SKM-1 (cell line): ENCODE data around the gene IGSF22.
"Not testable (repeated sequence)": the region's sequence is repeated elsewhere in the genome, so short reads cannot be mapped to it uniquely, and the experiment has no call there.

Experiments
- DNase-seq: peaks from one replicate; lab custom pipeline; 2025; ENCODE audit not compliant: unreplicated experiment; lab: John Stamatoyannopoulos, UW

The IGSF22 gene

DNA sequence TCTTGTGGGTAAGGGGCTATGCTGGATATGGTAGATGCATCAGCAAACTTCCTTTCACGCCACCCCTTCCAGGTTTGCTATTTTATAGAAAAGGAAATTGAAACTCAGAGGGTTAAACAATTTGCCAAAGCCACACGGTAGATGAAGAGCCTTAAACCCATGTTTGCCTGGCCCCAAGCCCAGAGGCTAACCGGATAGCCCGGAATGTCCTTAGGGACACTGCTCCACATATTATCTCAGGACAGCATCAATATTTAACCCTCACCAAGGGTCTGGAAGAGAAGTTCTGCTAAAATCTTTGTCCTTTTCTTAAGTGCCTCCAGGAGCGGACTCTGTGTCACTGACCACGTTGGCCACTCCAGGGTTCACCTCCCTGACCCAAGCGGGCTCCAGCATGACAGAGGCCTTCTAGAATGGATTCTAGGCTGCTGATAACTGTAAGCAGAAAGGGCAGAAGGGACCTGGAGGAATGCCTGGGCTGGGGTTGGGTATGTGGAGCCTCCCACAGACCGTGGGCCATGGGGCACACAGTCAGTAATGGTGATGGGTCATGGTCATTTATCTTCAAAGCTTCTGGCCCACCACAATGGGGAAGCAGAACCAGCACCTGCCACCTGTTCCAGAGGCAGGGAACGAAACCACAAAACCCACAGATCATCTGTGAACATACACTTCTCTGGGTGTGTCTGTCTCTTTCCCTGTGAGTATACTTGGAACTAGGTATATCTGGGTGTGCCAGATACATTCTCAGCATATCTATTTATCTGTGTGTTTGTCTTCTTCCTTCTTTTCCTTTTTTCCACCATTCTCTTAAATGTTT lies 32.8 kb downstream of the IGSF22 start:
- no peak for DNase-seq

DNA sequence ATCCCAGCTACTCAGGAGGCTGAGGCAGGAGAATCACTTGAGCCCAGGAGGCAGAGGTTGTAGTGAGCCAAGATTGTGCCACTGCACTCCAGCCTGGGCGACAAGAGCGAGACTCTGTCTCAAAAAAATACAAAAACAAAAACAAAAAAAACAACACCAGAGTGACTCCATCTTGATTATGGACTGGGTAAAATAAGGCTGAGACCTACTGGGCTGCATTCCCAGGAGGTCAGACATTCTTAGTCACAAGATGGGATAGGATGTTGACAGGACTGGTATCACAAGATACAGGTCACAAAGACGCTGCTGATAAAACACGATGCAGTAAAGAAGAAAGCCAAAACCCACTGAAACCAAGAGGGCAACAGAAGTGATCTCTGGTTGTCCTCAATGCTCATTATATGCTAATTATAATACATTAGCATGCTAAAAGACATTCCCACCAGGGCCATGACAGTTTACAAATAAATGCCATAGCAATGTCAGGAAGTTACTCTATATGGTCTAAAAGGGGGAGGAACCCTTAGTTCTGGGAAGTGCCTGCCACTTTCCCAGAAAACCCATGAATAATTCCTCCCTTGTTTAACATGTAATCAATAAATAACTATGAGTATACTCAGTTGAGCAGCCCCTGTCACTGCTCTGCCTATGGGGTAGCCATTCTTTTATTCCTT lies 34.4 kb downstream of the IGSF22 start:
- not testable (repeated sequence) for DNase-seq

DNA sequence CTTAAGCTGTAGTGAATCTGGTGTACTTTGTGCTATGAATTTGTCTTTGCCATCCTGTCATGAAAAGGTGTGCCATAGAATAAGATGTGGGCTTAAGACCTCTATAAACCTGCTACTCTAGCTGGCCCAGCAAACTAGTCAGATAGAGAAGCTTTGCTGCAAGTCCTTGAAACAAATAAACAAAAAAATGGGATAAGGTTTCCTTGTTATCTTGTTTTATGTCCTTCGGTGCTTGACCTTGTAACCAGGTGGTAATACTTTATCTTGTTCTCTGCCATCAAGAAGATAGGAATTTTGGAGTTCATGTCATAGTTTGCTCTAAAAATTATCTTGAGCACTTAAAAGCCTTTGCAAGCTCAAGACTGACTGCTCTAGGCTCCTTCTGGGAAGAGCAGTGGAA lies 41.7 kb downstream of the IGSF22 start:
- no peak for DNase-seq

DNA sequence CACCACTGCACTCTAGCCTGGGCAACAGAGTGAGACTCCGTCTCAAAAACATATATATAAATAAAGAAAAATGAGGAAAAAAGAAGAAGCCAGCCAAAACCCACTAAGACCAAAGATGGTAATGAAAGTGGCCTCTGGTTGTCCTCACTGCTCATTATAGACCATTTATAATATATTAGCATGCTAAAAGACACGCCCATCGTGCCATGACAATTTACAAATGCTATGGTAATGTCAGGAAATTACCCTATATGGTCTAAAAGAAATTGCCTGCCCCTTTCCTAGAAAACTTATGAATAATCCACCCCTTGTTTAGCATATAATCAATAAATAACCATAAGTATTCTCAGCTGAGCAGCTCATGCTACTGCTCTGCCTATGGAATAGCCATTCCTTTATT lies 43.5 kb downstream of the IGSF22 start:
- DNase-seq = no peak

DNA sequence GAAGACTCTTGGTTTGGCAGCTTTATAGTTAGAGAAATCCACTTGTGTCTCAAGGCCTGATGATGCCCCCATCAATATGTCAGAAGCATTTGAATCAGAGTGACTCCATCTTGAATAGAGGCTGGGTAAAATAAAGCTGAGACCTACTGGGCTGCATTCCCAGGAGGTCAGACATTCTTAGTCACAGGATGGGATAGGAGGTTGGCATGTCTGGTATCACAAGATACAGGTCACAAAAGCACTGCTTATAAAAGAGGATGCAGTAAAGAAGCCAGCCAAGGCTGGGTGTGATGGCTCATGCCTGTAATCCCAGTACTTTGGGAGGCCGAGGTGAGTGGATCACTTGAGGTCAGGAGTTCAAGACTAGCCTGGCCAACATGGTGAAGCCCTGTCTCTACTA lies 44.0 kb downstream of the IGSF22 start:
- DNase-seq = not testable (repeated sequence)

DNA sequence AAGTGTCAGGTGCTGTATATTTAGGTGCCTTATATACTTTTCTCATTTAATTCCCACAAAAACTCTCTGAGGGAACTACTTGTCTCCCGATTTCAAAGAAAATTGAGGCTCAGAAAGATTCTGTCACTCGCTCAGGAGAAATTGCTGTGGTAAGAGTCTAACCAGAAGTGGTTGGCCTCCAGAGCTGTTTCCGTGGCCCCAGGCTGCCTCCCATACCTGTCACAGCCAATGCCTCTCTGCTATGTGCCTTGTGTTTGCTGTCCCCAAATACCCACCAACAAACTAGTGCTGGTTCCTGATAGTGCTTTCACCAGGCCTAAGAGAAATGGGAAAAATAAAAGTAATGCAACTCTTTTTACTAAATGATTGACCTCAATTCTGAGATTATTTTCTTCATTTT lies 48.4 kb downstream of the IGSF22 start:
- DNase-seq = no peak

DNA sequence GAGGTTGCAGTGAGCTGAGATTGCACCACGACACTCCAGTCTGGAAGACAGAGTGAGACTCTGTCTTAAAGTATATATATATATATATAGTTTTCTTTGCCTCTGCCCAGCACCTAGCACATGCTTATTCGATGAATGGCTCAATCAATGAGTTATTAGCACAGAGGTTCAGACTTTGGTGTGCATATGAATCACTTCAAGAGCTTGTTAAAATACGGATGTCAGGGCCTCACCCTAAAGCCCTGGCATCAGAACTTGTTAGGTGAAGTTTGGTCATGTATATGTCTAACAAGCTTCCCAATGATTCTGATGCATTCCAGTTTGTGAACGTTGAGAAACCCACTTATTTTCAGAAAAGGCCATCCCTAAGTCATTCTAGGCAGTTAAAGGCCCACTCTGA lies 49.2 kb downstream of the IGSF22 start:
- DNase-seq = no peak

DNA sequence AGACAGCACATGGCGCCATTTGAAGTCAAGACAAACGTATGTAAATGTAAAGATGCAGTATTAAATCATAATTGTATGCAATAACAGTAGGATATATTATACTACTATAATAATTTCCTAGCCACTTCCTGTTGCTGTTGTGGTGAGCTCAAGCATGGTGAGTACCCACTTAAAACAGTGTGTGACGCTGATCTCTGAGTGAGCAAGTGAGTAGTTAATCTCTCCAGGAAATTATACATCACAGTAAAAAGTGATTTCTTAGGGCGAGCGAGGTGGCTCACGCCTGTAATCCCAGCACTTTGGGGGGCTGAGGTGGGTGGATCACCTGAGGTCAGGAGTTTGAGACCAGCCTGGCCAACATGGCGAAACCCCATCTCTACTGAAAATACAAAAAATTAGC lies 53.8 kb downstream of the IGSF22 start:
- DNase-seq = not testable (repeated sequence)

DNA sequence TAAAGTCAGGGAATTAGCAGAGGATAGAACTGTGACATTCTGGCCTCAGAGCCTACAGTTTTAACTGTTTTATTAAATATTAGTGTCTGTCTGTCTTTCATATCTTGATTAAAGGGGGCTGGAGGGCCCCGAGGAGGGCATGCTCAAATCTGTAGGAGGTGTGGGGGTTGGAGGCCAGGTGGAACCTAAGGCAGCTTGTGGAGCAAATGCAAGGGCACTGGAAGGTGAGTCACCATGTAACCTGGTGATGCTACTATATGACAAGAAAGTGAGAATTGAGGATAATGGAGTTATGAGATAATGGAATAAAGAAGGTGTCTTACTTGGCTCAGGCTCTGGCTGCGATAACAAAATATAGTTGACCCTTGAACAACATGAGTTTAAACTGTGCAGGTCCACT lies 54.7 kb downstream of the IGSF22 start:
- DNase-seq = no peak

DNA sequence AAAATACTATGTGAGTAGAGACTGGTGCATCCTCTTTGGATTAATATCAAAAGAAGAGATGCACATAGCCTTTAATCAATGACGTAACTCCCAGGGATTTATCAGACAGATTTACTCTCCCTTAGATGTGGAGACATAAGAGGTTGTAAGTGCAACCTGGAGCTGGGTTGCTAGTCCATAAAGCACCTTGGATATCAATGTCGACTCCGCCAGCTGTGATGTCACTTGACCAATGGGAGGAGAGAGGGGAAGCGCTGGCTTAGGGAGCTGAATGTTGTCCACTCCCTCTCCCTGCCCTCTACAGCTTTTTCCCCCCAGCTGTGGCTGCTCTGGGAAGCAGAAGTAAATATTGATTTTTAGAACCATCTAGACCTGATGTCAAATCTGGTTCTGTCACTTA lies 56.3 kb downstream of the IGSF22 start:
- no peak for DNase-seq

DNA sequence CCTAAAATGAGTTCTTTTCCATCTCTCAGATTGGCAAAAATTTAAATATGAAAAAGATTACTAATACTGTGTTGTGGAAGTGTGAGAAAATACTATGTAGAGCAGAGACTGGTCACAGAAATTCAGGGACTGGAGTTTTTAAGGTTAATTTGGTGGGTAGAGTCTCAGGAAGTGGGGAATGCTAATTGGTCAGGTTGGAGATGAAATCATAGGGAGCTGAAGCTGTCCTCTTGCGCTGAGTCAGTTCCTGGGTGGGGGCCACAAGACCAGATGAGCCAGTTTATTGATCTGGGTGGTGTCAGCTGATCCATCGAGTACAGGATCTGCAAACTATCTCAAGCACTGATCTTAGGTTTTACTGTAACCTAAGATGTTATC lies 56.8 kb downstream of the IGSF22 start:
- DNase-seq = no peak

DNA sequence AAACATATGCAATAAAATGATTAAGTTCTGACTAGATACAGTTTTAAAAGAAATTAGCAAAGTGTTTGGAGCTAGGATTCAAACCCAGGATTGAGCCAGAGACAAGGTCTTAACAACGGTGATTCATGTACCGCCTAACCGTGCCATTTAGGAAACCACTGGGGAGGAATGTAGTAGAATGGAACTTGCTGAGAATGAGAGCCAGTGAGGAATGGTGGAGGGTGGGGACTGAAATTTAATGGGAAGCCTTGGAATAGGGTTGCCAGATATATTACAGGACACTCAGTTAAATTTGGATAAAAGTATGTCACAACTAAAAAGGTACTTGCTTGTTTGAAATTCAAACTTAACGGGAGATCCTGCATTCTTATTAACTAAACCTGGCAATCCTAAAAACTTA lies 57.9 kb downstream of the IGSF22 start:
- DNase-seq = no peak

DNA sequence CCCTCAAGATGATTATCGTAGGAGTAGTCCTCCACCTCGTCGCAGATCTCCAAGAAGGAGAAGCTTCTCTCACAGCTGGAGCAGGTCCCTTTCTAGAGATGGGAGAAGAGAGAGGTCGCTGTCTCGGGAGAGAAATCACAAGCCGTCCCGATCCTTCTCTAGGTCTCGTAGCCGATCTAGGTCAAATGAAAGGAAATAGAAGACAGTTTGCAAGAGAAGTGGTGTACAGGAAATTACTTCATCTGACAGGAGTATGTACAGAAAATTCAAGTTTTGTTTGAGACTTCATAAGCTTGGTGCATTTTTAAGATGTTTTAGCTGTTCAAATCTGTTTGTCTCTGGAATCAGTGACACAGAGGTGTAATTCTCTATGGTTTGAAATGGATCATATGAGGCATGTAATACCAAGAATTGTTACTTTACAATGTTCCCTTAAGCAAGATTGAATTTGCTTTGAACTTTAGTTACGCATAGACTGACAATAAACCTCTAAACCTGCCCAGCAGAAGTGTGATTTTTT lies 60.6 kb downstream of the IGSF22 start:
- not testable (repeated sequence) for DNase-seq

DNA sequence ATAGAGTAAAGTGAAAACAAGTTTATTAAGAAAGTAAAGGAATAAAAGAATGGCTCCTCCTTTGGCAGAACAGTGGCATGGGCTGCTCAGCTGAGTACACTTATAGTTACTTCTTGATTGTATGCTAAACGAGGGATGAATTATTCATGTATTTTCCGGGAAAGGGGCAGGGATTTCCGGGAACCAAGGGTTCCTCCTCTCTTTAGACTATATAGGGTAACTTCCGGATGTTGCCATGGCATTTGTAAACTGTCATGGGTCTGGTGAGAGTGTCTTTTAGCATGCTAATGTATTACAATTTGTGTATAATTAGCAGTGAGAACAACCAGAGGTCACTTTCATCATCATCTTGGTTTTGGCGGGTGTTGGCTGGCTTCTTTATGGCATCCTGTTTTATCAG lies 68.3 kb downstream of the IGSF22 start:
- DNase-seq = no peak
